ENCODE data around the gene IGSF11. TPM values are rescaled to one million over a fixed set of nuclear protein-coding genes. Genes with fewer than 3 reads are reported as not detected.

IGSF11 gene
- total and polyA plus RNA-seq, 9 of the 15 experiments (the other 6 are each of a cell fraction or from before 2014, with no cell fraction given), result 1.2 to 2.8 (median 1.7) TPM

GRCh38 chr3:118997190-118997589, 37.5 kb downstream of the IGSF11 start:
- DNase-seq (ENCODE audit: extremely low read depth in 1 of 4, low spot score in 3 of 4), result no peak
- no peaks in the 10 kb centered on the region for H3K4me1 ChIP-seq (replicated peaks in 1 of 2; ENCODE audit: control insufficient read depth in 2 of 2, insufficient read depth in 2 of 2, low read length in 2 of 2)
- H3K27ac ChIP-seq (ENCODE audit: extremely low read depth, low read depth, low read length), result no peak overlapping the region
- intact Hi-C loops (cut with micrococcal nuclease), result no loop called here
- no peak for FAIRE-seq
- no peak overlapping the region for H3K4me3 ChIP-seq
- no peak overlapping the region for H3K4me2 ChIP-seq (ENCODE audit: insufficient read depth, low read length)
- BruUV-seq (replicated peaks), result no TSS peak
- H3K27me3 ChIP-seq (ENCODE audit: control insufficient read depth in 2 of 2, insufficient read depth in 2 of 2, low read length in 2 of 2), result no peaks in the 10 kb centered on the region
- TF ChIP-seq CBFA2T3 (IDR thresholded peaks at IDR 0.05), result 0 out of 2 replicates have a peak, but pooled peaks have one; percentile 8
- TF ChIP-seq SNRNP70 (optimal IDR thresholded peaks at IDR 0.05; ENCODE audit: low read depth, low read length), result no peak
- peak; percentile 57 for TF ChIP-seq HMBOX1 (IDR thresholded peaks at IDR 0.05)
- peak in 1 of 2 experiments; percentile 78; a peak in 2 of 4 replicates for TF ChIP-seq RCOR1 (IDR thresholded peaks at IDR 0.05; ENCODE audit: borderline replicate concordance in 1 of 2, low read depth in 2 of 2, low read length in 2 of 2)
- TF ChIP-seq KDM1A (IDR thresholded peaks at IDR 0.05), result peak; percentile 42 to 64; a peak in 3 of 4 replicates
- no peak for TF ChIP-seq ZMIZ1 (IDR thresholded peaks at IDR 0.05; ENCODE audit: low read depth in 2 of 2, low read length in 2 of 2)
- 0 out of 2 replicates have a peak, but pooled peaks have one; percentile 3 for TF ChIP-seq CBFA2T2 (conservative IDR thresholded peaks at IDR 0.05)
- TF ChIP-seq AFF4 (CRISPR knock-in tag; IDR thresholded peaks at IDR 0.05), result no peak
- TF ChIP-seq ZNF778 (CRISPR knock-in tag; IDR thresholded peaks at IDR 0.05), result no peak
- 23% methylated on average over 2 of the region's 2 CpGs for WGBS (ENCODE audit: insufficient coverage, low coverage, missing lambda C conversion rate)
- no peak for ATAC-seq
- H3K9ac ChIP-seq (ENCODE audit: insufficient read depth in 1 of 2, low read depth in 2 of 2, low read length in 2 of 2), result no peak overlapping the region
- H3K36me3 ChIP-seq (ENCODE audit: control insufficient read depth, insufficient read depth, low read length), result no peaks in the 10 kb centered on the region
- no peak overlapping the region for H2AFZ ChIP-seq (ENCODE audit: low read depth, low read length)
- H3K79me2 ChIP-seq (ENCODE audit: control insufficient read depth, insufficient read depth, low read length), result no peaks in the 10 kb centered on the region
- in situ Hi-C loops (cut with MboI), result no loop called here
- H4K20me1 ChIP-seq (replicated peaks; ENCODE audit: control insufficient read depth, insufficient read depth, low read length), result no peaks in the 10 kb centered on the region
- no peaks in the 10 kb centered on the region for H3K9me1 ChIP-seq (ENCODE audit: control insufficient read depth, insufficient read depth, low read length)
- H3K9me3 ChIP-seq (replicated peaks; ENCODE audit: control insufficient read depth, insufficient read depth, low read depth, low read length), result no peaks in the 10 kb centered on the region
- ChIA-PET POLR2A (no interaction called here), CTCF (ENCODE audit: low intra/inter-chr PET ratio) (no interaction called here)
